ENCODE data around the gene NELFB. TPM values are rescaled to one million over a fixed set of nuclear protein-coding genes. Genes with fewer than 3 reads are reported as not detected.

NELFB gene
- total RNA-seq, 1 experiment from 2014 or later, result 71.7 TPM

DNA sequence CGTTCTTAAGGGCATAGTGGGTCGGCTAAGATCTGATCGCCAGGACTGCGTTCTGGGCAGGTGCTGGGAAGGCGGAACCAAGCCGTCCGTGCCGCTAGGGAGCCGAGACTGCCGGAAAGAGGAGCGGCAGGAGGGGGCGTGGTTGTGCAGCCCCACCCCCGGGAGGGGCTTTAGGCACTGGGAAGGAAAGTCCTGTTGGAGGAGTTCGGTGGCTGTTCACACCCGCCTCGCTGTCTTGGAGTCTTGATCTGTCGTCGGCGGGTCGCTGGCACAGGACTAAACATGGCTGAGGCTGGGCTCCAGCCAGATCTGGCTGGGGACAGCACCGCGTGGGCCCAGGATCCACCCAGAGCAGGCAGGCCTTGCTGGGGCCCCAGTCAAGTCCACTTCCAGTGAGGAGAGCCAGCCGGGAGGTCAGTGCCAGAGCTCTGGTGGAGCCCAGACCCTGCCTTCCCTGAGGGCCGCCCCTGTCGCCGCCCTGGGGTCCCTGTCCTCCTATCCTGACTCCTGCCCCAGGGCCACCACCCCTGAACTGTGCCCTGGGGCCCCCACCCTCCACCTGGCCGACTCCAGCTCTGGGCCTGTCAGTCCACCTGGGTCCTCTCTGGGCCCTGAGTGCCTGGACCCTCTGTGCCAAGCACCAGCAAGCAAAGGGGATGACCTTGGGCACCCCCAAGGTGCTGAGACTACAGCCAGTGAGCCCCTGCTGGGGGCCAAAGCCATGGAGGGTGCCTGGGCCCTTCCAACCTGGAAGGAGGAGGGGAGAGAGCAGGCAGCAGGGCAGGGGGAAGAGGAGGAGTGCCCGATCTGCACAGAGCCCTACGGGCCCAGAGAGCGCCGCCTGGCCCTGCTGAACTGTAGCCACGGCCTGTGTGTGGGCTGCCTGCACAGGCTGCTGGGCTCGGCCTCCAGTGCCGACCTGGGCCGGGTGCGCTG is 37.6 kb upstream of the NELFB start:
- H3K56ac ChIP-seq (ENCODE audit: insufficient read length, low read depth, low read length), result no peak overlapping the region

More for the DNA sequence above, 37.6 kb upstream of the NELFB start:
- no peak overlapping the region for H3K4me2 ChIP-seq (ENCODE audit: insufficient read depth, insufficient read length, low read length)
- Mint-ChIP-seq H3K9me3 (no peaks in the 10 kb centered on the region), H3K27me3 (ENCODE audit: low read depth) (no peaks in the 10 kb centered on the region), H3K4me3 (peak overlapping the region in 1 of 2 experiments; percentile 55; a peak in 1 of 5 replicates), H3K4me1 (peaks cover 4 to 5% of the 10 kb centered on the region in 2 experiments), H3K27ac (no peak overlapping the region), H3K36me3 (ENCODE audit: insufficient read depth in 1 of 3, low read depth in 3 of 3) (peaks cover 3 to 23% (median 10%) of the 10 kb centered on the region in 3 experiments; a peak in 5 of 7 replicates)
- no peak overlapping the region for H3K9ac ChIP-seq (ENCODE audit: extremely low read depth, insufficient read length, low read length)
- no peak overlapping the region for H3T11ph ChIP-seq (ENCODE audit: low read length)
- H3K79me1 ChIP-seq (ENCODE audit: insufficient read depth, low read depth, low read length, poor library complexity, severe bottlenecking), result no peaks in the 10 kb centered on the region
- H2BK12ac ChIP-seq (ENCODE audit: insufficient read length, low read depth, low read length), result no peak overlapping the region
- peaks cover 4% of the 10 kb centered on the region for H3K23me2 ChIP-seq (ENCODE audit: insufficient read length, low read depth, low read length, poor library complexity, severe bottlenecking)
- no peak overlapping the region for H2AFZ ChIP-seq (ENCODE audit: low read length)
- no peak overlapping the region for H3K14ac ChIP-seq (ENCODE audit: insufficient read depth, low read length)
- no peak overlapping the region for H3K23ac ChIP-seq (ENCODE audit: insufficient read length, low read depth, low read length)
- no CpG with 5 or more reads among the region's 36 CpGs for WGBS (ENCODE audit: extremely low coverage, insufficient read length, low lambda C conversion rate)
- H3K9me3 ChIP-seq (ENCODE audit: control insufficient read depth, low read depth, low read length), result no peaks in the 10 kb centered on the region
- no peak overlapping the region for H3K18ac ChIP-seq (ENCODE audit: insufficient read length, low read depth, low read length)
- TF ChIP-seq, protein P1, sequence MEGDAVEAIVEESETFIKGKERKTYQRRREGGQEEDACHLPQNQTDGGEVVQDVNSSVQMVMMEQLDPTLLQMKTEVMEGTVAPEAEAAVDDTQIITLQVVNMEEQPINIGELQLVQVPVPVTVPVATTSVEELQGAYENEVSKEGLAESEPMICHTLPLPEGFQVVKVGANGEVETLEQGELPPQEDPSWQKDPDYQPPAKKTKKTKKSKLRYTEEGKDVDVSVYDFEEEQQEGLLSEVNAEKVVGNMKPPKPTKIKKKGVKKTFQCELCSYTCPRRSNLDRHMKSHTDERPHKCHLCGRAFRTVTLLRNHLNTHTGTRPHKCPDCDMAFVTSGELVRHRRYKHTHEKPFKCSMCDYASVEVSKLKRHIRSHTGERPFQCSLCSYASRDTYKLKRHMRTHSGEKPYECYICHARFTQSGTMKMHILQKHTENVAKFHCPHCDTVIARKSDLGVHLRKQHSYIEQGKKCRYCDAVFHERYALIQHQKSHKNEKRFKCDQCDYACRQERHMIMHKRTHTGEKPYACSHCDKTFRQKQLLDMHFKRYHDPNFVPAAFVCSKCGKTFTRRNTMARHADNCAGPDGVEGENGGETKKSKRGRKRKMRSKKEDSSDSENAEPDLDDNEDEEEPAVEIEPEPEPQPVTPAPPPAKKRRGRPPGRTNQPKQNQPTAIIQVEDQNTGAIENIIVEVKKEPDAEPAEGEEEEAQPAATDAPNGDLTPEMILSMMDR (conservative IDR thresholded peaks at IDR 0.05), result no peak; the same call in 2 of the 3 replicates
- H3K27me3 ChIP-seq (ENCODE audit: insufficient read depth, low read length), result no peaks in the 10 kb centered on the region
- H4K5ac ChIP-seq (ENCODE audit: insufficient read length, low read depth, low read length), result no peak overlapping the region
- H3K79me2 ChIP-seq (ENCODE audit: insufficient read depth, low read length), result no peaks in the 10 kb centered on the region
- H2BK15ac ChIP-seq (ENCODE audit: low read depth, low read length), result no peak overlapping the region
- no peak overlapping the region for H3K4ac ChIP-seq (ENCODE audit: low read depth, low read length)
- H3K4me1 ChIP-seq (ENCODE audit: insufficient read depth, low read length), result no peaks in the 10 kb centered on the region; the same call in 1 of the 2 replicates
- no peak overlapping the region for H3K27ac ChIP-seq (ENCODE audit: insufficient read length, low read depth, low read length)
- peak; percentile 89 for DNase-seq
- H2BK20ac ChIP-seq (ENCODE audit: low read depth, low read length, poor library complexity, severe bottlenecking), result no peak overlapping the region
- no peaks in the 10 kb centered on the region for H4K20me1 ChIP-seq (ENCODE audit: control insufficient read depth, insufficient read depth, insufficient read length)
- H2AK5ac ChIP-seq (ENCODE audit: insufficient read length, low read length), result no peak overlapping the region
- H4K91ac ChIP-seq (ENCODE audit: insufficient read length, low read depth, low read length), result no peak overlapping the region
- H2BK5ac ChIP-seq (ENCODE audit: insufficient read length, low read length), result no peak overlapping the region
- no peak overlapping the region for H2BK120ac ChIP-seq (ENCODE audit: low read depth, low read length, poor library complexity, severe bottlenecking)
- H4K8ac ChIP-seq (replicated peaks; ENCODE audit: insufficient read length, low read depth, low read length), result no peak overlapping the region

Measured in H9 (cell line).